AG04450 (cell line): ENCODE data around the gene TMEM131. TPM values are rescaled to one million over a fixed set of nuclear protein-coding genes. Genes with fewer than 3 reads are reported as not detected.

Source experiments
- CTCF ChIA-PET: fragments of 300-600, 350-600 bp; formaldehyde crosslinking; extraction: SDS; loops from one replicate; lab custom pipeline; 2022; ENCODE audit warnings: antibody characterized with exemption, inconsistent platforms; lab: Charles Lee
- POLR2A ChIA-PET: fragments of 350-600 bp; formaldehyde crosslinking; extraction: SDS; loops from one replicate; lab custom pipeline; 2021; ENCODE audit warnings: antibody characterized with exemption, inconsistent platforms; lab: Yijun Ruan, JAX
- DNase-seq: peaks from one replicate; pipeline ENCODE4 v3.0.0-alpha.2; 2011; ENCODE audit warnings: low read depth, low spot score
- H3K27ac ChIP-seq: one replicate; pipeline ENCODE4 v1.5.1; 2012; ENCODE audit warnings: low read depth, low read length, control low read depth
- H3K27me3 ChIP-seq: one replicate; pipeline ENCODE4 v1.6.0; 2012; ENCODE audit warnings: low read length; ENCODE audit not compliant: control insufficient read depth, insufficient read depth
- H3K4me3 ChIP-seq: 2 replicates; pipeline ENCODE4 v1.5.1; 2011; ENCODE audit warnings: mild to moderate bottlenecking, low read depth, low read length, control low read depth
- H3K9me3 ChIP-seq: 2 replicates; pipeline ENCODE4 v1.5.1; 2012; ENCODE audit warnings: low read length; ENCODE audit not compliant: control insufficient read depth, insufficient read depth
- CTCF ChIP-seq: IDR thresholded peaks from 2 replicates; pipeline ENCODE4 v1.5.1; 2011; ENCODE audit warnings: low read depth, low read length, control low read depth, inconsistent platforms
- polyA plus RNA-seq: library from polyadenylated mRNA; depleted of rRNA; stranded (reverse); fragments of >200 nt; gene quantifications from 2 replicates; pipeline ENCODE4 v1.2.3, GENCODE V29; 2011

Gene TMEM131
- polyA plus RNA-seq, 1 experiment: 24.4 TPM

GRCh38 chr2:97808816-97809215, 186.9 kb downstream of the TMEM131 start:
- ChIA-PET POLR2A (no interaction called here), CTCF (interaction anchor here (1.0 to 1.9 kb wide), 4 partner anchors 186 to 461 kb away, joined by 3 to 6 read pairs (median 4); no protein-coding TSS in a partner anchor)
- DNase-seq: no peak
- TF ChIP-seq CTCF: no peak
- Histone ChIP-seq H3K27ac (no peak overlapping the region), H3K27me3 (no peaks in the 10 kb centered on the region), H3K4me3 (no peak overlapping the region), H3K9me3 (no peaks in the 10 kb centered on the region)

GRCh38 chr2:97806738-97807618, 188.8 kb downstream of the TMEM131 start:
- H3K9me3 ChIP-seq: no peaks in the 10 kb centered on the region
- no peak overlapping the region for H3K27ac ChIP-seq
- no peak overlapping the region for H3K4me3 ChIP-seq
- TF ChIP-seq CTCF: peak; percentile 94
- ChIA-PET POLR2A (no interaction called here), CTCF (interaction anchor here (0.6 to 3.4 kb wide), 60 partner anchors 9 to 578 kb away, joined by 3 to 57 read pairs (median 4); no protein-coding TSS in a partner anchor)
- DNase-seq: peak; percentile 44
- no peaks in the 10 kb centered on the region for H3K27me3 ChIP-seq

- POLR2A ChIA-PET: no interaction called here
Measured at GRCh38 chr2:97805776-97806175, 190.0 kb downstream of the TMEM131 start.

GRCh38 chr2:97801028-97801427, 194.7 kb downstream of the TMEM131 start:
- CTCF ChIA-PET: interaction anchor here (0.8 to 1.1 kb wide), 3 partner anchors 9 to 468 kb away, joined by 3 to 4 read pairs (median 3); no protein-coding TSS in a partner anchor
- no peak for DNase-seq
- no peak overlapping the region for H3K27ac ChIP-seq
- H3K9me3 ChIP-seq: no peaks in the 10 kb centered on the region
- H3K27me3 ChIP-seq: no peaks in the 10 kb centered on the region
- no peak for TF ChIP-seq CTCF
- no peak overlapping the region for H3K4me3 ChIP-seq
- POLR2A ChIA-PET: no interaction called here

More at GRCh38 chr2:97805776-97806175, 190.0 kb downstream of the TMEM131 start:
- Histone ChIP-seq H3K4me3 (no peak overlapping the region), H3K27ac (no peak overlapping the region), H3K27me3 (no peaks in the 10 kb centered on the region), H3K9me3 (no peaks in the 10 kb centered on the region)
- CTCF ChIA-PET: interaction anchor here (1.1 to 3.4 kb wide), 21 partner anchors 9 to 580 kb away, joined by 3 to 57 read pairs (median 8); no protein-coding TSS in a partner anchor
- TF ChIP-seq CTCF: no peak
- no peak for DNase-seq

- no peak for DNase-seq
- Histone ChIP-seq H3K4me3 (no peak overlapping the region), H3K27ac (no peak overlapping the region), H3K9me3 (no peaks in the 10 kb centered on the region), H3K27me3 (no peaks in the 10 kb centered on the region)
- CTCF ChIA-PET: interaction anchor here (1.3 to 4.8 kb wide), 3 partner anchors 8 to 471 kb away, joined by 6 to 42 read pairs (median 9); no protein-coding TSS in a partner anchor
- POLR2A ChIA-PET: no interaction called here
- no peak for TF ChIP-seq CTCF
Measured at GRCh38 chr2:97798416-97798815, 197.3 kb downstream of the TMEM131 start.
